AG09309 (cell line): ENCODE data around the gene SMTNL2.
A peak's percentile ranks its signal among the peaks of the same experiment; 100 is the strongest.

ENCODE experiments used
- DNase-seq: peaks from one replicate; pipeline ENCODE4 v3.0.0-alpha.2; 2010; ENCODE audit warnings: low read depth
- H3K4me3 ChIP-seq: 2 replicates; pipeline ENCODE4 v1.5.1; 2011; ENCODE audit warnings: mild to moderate bottlenecking, low read depth, low read length, moderate library complexity; ENCODE audit not compliant: control insufficient read depth
- CTCF ChIP-seq: IDR thresholded peaks from 2 replicates; pipeline ENCODE4 v1.5.1; 2011; ENCODE audit warnings: mild to moderate bottlenecking, low read depth, low read length, inconsistent platforms; ENCODE audit not compliant: insufficient read depth, control insufficient read depth; ENCODE audit errors: missing control alignments

Gene SMTNL2

GRCh38 chr17:4537451-4538235 is 46.7 kb upstream of the SMTNL2 start:
- TF ChIP-seq CTCF, result no peak
- H3K4me3 ChIP-seq, result no peak overlapping the region
- DNase-seq, result no peak

- no peak overlapping the region for H3K4me3 ChIP-seq
- DNase-seq, result no peak
- no peak for TF ChIP-seq CTCF
These were observed 45.9 kb upstream of the SMTNL2 start for GRCh38 chr17:4538236-4539002.

- DNase-seq, result no peak
- H3K4me3 ChIP-seq, result no peak overlapping the region
- TF ChIP-seq CTCF, result no peak
These were observed 45.3 kb upstream of the SMTNL2 start for GRCh38 chr17:4539025-4539424.

GRCh38 chr17:4539576-4540223 is 44.6 kb upstream of the SMTNL2 start:
- DNase-seq, result no peak
- TF ChIP-seq CTCF, result no peak
- H3K4me3 ChIP-seq, result no peak overlapping the region

GRCh38 chr17:4540224-4540651 is 44.1 kb upstream of the SMTNL2 start:
- no peak for DNase-seq
- no peak overlapping the region for H3K4me3 ChIP-seq
- TF ChIP-seq CTCF, result peak; percentile 14

GRCh38 chr17:4540687-4541327 is 43.5 kb upstream of the SMTNL2 start:
- no peak for TF ChIP-seq CTCF
- no peak for DNase-seq
- no peak overlapping the region for H3K4me3 ChIP-seq
